ENCODE data around the gene AKAP1.

DNA sequence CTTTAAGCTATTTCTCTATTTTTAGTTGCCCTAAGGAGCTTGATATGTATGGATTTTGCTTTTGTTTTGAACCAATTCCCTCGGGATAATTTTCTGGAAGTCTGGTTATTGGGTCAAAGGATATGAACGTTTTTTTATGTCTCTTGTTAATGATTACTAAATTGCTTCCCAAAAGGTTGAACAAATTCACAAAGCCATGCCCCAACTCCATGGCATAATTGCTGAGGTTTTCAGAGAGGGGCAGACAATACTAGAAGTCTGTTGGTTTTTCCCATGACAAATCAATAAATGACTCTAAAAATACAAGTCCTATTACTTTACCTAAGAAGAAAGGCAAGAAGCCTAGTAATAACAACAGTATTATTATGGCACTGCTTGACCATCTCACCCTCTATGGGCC is 11.4 kb upstream of the AKAP1 start:
- TF ChIP-seq, protein P1, sequence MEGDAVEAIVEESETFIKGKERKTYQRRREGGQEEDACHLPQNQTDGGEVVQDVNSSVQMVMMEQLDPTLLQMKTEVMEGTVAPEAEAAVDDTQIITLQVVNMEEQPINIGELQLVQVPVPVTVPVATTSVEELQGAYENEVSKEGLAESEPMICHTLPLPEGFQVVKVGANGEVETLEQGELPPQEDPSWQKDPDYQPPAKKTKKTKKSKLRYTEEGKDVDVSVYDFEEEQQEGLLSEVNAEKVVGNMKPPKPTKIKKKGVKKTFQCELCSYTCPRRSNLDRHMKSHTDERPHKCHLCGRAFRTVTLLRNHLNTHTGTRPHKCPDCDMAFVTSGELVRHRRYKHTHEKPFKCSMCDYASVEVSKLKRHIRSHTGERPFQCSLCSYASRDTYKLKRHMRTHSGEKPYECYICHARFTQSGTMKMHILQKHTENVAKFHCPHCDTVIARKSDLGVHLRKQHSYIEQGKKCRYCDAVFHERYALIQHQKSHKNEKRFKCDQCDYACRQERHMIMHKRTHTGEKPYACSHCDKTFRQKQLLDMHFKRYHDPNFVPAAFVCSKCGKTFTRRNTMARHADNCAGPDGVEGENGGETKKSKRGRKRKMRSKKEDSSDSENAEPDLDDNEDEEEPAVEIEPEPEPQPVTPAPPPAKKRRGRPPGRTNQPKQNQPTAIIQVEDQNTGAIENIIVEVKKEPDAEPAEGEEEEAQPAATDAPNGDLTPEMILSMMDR (IDR thresholded peaks at IDR 0.05 in 4 of 5, conservative IDR thresholded peaks at IDR 0.05 in 1 of 5): no peak
- no peak for TF ChIP-seq POLR2A (IDR thresholded peaks at IDR 0.05)

Measured in gastrocnemius medialis (tissue), 4 donors.